IMR-90 (cell line): ENCODE results near the gene SLC16A1. TPM values are rescaled to one million over a fixed set of nuclear protein-coding genes. Genes with fewer than 3 reads are reported as not detected.

Source experiments
- microRNA-seq, 2 experiments: library from miRNA; stranded (forward) in 1 of 2; unstranded in 1 of 2; fragments of 10-50 nt in 1 of 2; fragments of <30 nt in 1 of 2; gene quantifications in 1 of 2; microRNA quantifications in 1 of 2; one replicate each; pipeline versions ENCODE3 to v1.1.0; 2013 to 2020; ENCODE audit not compliant: insufficient read depth in 1 of 2, insufficient read length in 1 of 2, unreplicated experiment in 1 of 2
- polyA plus RNA-seq, 3 experiments: library from polyadenylated mRNA; depleted of rRNA; stranded (reverse); fragments of >200 nt; gene quantifications; 2 replicates each; pipeline ENCODE4 v1.2.3, GENCODE V29; 2012; ENCODE audit warnings: low replicate concordance in 1 of 3
- small RNA-seq, 5 experiments: library from RNA; depleted of rRNA; stranded (forward); fragments of <200 nt; gene quantifications; one replicate each; pipeline ENCODE3, GENCODE V24; 2012
- total RNA-seq: library from RNA; depleted of rRNA; stranded (reverse); fragments of >200 nt; gene quantifications from 2 replicates; pipeline ENCODE4 v1.2.3, GENCODE V29; 2012; rRNA removed

Gene SLC16A1
- total and polyA plus RNA-seq, 2 of the 4 experiments (the other 2 are of a cell fraction) = 32.9 to 156 TPM

Small RNAs within 50 kb of the gene (microRNA-seq; reads per million reads assigned to microRNA genes)
- gene AL390729.2 (ENCODE audit: insufficient read depth, insufficient read length) = not detected

Small RNAs within 50 kb of the gene (small RNA-seq; reads per million reads assigned to genes)
- gene AL390729.2 = 0 reads per million in 5 experiments

Other genes with a start within 250 kb of the SLC16A1 start
- 699 and 764 TPM in 2 replicates for gene RHOC, start 249.1 kb downstream of the SLC16A1 start, total RNA-seq
- gene RHOC, start 249.1 kb downstream of the SLC16A1 start, polyA plus RNA-seq (2012; rRNA removed) = 839 and 1,049 TPM in 2 replicates
- 1.4 and 1.8 TPM in 2 replicates for gene PPM1J, start 240.9 kb downstream of the SLC16A1 start, total RNA-seq
- 2.4 and 2.8 TPM in 2 replicates for gene PPM1J, start 240.9 kb downstream of the SLC16A1 start, polyA plus RNA-seq (2012; rRNA removed)
- gene LRIG2, start 117.0 kb upstream of the SLC16A1 start, total RNA-seq = 9.0 and 10.6 TPM in 2 replicates
- 3.3 and 4.3 TPM in 2 replicates for gene LRIG2, start 117.0 kb upstream of the SLC16A1 start, polyA plus RNA-seq (2012; rRNA removed)